A204.1 (cell line): Measurements from ENCODE around the gene DPP10.
A peak's percentile ranks its signal among the peaks of the same experiment; 100 is the strongest.
"Not testable (repeated sequence)": the region's sequence is repeated elsewhere in the genome, so short reads cannot be mapped to it uniquely, and the experiment has no call there.

ENCODE experiments used
- FAIRE-seq: peaks from 2 replicates; lab custom pipeline; 2012; peaks lifted over from hg19 to GRCh38; lab: Jason Lieb, UNC

Gene DPP10

DNA sequence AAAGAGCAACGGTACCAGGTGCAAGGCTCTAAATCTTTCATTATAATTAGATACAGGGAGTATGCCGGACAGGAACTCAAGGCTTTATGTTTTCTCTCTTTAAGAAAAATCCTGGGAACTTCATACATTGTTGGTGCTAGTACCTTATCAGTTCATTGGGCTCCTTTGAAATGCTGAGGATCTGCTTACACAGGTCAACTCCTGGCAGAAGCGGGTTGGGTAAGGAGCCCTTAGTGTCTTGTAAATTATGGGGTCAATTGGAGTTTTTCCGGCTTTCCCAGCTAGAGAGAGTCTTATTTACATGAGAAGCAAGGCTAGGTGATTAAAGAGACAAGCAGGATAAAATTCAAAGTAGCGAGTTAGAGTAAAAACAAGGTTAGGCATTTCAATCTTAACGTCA lies 998.3 kb downstream of the DPP10 start:
- not testable (repeated sequence) for FAIRE-seq

- FAIRE-seq = no peak
These were observed 1001.2 kb downstream of the DPP10 start for GRCh38 chr2:115443539-115444185.

DNA sequence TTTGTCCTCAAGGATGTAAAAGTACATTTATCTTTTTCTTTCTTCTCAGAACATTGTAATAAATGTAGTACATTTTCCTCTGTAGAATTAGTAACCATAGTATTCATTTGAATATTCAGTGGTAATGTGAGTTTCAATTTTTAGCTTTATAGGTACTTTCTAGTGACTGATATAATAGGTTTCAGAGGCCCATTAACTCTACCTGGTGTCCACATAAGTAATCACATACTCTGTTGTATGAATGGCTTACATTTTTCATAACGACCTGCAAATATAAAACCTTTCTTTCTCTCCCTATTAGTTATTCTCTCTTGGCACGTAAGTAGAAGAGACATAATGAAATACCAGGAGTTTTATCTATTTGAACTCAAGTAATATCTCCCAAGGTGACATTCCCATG lies 1017.6 kb downstream of the DPP10 start:
- no peak for FAIRE-seq

GRCh38 chr2:115480741-115481140 lies 1038.3 kb downstream of the DPP10 start:
- FAIRE-seq = no peak

- FAIRE-seq = peak; percentile 63
These were observed 1039.4 kb downstream of the DPP10 start for GRCh38 chr2:115481842-115482241.

- FAIRE-seq = no peak
These were observed 1041.2 kb downstream of the DPP10 start for GRCh38 chr2:115483666-115484065.

GRCh38 chr2:115484486-115484885 lies 1042.0 kb downstream of the DPP10 start:
- FAIRE-seq = no peak

DNA sequence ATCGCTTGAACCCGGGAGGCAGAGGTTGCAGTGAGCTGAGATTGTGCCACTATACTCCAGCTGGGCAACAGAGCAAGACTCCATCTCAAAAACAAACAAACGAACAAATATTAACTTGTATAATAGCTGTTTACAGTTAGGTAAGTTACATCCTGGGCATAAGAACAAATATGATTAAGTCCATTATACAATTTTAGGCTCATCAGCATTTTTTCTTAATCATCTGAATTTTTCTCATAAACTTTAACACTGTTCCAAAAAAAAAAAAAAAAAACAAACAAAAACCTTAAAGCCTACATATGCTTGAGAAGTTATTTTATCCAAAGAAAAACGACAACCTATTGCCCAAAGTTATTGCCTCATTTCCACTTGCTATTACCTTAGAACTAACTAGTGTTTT lies 1042.5 kb downstream of the DPP10 start:
- FAIRE-seq = no peak

DNA sequence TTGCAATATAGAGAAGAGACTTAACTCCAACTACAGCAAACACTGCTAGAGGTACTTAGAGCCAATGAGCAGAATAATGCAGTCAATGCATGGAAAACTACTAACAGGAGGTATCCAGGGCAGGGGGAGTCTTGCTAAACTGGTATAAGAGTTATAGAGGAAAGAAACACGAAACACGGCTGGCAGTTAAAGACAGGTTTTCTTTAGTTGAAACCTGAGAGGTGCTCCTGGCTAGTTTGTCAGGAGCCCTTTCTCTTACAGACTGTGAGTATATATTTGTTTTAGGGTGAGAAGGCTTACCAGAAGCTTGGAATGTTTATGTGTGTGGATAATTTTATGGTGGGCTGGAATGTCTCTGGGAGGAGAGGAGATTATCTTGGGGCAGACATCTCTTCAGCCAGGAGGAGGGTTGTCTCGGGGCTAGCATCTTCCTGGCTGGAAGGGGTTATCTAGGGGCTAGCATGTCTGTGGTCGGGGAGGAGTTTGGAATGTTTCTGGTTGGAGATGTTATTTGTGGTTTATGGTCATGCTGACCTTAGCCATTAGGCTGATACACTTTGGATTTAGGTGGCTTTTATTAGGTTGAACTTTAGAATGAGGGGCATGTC lies 1048.8 kb downstream of the DPP10 start:
- FAIRE-seq = no peak

GRCh38 chr2:115505331-115505730 lies 1062.9 kb downstream of the DPP10 start:
- no peak for FAIRE-seq

DNA sequence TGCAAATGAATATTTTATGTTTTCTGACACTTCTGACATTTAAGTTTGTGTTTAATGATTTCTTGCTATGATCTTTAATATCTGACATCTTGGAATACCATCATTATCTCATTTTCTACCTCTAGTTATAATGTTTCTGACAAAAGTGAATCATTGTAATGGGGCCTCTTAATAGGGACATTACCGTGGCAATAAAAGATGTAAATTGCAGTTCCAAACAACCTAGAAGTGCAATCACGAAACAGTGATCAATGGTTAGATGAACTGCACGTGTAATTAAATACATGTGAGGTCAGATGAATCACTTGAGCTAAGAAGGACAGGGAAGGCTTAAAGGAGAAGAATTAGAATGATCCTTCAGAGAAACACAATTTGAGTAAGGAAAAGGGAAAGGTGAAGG lies 1078.3 kb downstream of the DPP10 start:
- no peak for FAIRE-seq

DNA sequence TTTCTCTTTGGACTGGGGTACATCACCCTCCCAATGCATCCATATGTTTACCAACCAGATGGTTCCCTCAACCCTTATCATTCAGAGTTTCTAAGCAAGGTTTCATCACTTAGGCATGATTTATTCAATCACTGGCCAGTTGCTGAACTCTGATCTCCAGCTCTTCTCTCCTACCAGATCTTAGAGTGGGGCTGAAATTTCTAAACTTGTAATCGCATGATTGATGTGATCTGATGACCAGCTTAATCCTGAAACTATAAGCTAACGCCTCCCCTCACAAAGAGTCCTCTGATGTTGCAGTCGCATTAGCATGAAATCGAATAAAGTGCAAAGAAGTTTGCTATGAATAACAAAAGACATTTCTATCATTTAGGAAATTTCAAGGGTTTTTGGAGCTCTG lies 1082.0 kb downstream of the DPP10 start:
- FAIRE-seq = no peak

DNA sequence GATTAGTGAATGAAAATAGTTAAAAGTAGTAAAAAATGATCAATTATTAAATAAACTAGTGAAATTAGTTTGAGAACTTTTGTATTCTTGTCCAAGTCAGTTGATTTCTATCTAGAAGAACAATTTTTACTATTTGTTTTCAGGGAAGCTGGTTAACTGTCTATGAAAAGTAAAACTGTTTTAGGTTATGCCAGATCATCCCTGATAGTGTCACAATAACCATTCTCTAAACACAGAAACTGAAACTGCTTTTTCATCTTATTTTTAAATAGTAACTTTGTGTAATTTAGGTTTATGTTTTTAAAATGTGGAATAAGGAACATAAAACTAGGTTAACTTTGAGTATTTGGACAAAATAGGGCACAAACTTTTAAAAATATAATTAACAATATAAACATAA lies 1087.2 kb downstream of the DPP10 start:
- no peak for FAIRE-seq

DNA sequence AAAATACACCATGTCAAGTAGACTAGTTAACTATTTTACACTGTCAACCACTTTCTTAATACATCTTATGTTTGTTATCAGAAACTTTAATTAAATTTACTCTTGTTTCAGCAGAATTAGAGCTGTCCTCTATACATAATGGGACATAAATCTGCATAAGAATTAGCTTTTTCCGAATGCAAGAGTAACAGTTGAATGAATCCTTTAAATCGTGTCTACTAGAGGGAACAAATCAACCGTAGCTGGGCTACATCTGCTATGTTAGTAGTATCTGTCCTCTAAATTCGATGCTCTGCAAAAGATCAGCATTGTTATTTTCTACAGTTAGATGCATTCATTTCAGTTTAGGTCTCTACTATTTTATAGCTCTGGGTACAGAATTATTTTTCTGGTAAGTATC lies 1090.6 kb downstream of the DPP10 start:
- no peak for FAIRE-seq

- no peak for FAIRE-seq
These were observed 1099.4 kb downstream of the DPP10 start for GRCh38 chr2:115541814-115542213.

GRCh38 chr2:115542331-115542730 lies 1099.9 kb downstream of the DPP10 start:
- no peak for FAIRE-seq

DNA sequence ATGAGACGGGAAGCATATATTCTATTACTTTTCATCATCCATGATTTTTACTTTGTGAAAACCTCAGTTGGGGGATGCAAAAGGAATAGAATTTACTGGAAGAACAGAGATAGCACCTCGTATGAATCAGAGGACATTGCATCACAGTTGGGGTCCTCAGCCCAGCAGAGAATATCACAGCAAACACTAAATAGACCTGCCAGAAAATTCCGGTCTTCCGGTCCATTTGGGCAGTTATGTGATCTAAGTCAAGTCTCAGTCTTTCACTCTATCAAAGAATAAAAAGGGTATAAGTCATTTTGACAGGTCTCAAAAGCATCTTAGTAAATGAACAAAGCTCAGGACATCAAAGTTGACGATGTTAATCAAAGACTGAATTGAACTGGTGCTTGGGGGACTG lies 1100.6 kb downstream of the DPP10 start:
- FAIRE-seq = no peak

DNA sequence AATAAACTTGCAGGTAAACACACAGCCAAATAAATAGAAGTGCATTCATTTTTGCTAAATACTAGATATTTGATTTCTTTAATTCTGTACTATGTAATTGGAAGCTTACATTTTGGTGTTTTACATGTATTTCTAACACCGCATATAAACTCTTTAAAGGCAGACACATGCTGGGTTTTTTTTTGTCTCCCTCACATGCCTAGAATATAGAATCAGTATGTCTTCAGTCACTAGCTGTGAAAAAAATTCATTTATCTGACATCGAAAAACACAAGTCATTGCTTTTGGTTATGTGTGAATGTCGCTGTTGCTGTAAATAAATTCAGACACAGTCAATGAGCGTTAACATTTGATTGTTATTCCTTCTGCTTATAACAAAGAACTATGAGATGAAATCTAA lies 1101.0 kb downstream of the DPP10 start:
- FAIRE-seq = no peak

DNA sequence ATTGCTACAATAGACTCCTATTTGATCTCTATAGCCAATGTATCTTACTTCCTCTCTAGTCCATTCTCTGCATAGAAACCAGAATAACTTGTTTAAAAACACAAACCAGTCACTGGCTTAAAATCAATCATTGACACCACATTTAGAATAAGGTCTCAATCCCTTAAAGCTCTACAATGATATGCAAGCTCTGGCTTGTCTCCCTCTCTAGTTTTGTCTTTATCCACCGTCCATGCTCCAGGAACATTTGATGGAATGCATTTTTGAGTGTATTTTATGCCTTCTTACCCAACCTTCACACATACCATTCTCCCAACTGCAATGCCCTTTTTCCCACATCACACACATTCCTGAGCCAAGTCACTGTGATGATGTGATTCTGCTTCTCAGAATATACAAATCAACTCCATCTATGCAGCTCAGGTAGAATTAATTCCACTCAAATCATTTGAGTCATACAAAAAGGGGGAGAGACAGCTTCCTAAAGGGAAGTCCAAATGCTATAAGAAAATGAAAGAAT lies 1107.2 kb downstream of the DPP10 start:
- FAIRE-seq = no peak

DNA sequence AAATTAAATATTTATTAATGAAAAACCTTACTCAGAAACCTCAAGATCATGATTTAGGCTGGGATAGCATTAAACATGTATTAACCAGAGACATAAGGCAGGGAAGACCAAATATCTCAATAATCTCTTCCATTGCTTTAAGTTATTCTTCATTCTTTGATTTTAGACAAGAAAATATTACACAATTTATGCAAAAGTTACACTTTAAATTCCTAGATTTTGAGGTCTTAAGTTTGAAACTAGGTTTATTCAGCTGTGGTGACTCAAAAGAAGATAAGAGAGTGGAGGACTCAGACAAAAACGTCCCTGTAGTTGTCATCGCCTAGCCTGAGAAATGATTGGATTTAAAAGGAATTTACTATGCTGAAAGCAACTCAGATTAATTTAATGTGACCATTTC lies 1110.3 kb downstream of the DPP10 start:
- FAIRE-seq = no peak

DNA sequence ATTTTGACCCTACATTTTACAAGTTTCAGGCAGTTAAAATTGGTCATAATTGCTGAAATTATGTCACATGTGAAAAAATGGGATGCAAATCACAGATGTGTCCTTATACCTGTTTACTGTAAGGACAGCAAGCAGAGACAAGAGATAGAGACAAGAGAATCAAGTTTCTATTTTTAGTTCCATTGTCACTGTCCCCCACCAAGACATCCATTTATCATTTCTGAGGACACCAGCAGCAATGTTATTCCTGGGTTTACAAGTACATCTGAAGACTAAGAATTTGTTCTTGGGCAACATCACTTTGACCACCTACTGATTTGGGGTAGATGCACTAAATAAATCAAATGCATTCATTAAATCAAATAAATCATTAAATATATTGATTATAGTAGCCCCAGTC lies 1111.7 kb downstream of the DPP10 start:
- no peak for FAIRE-seq

- no peak for FAIRE-seq
These were observed 1116.3 kb downstream of the DPP10 start for GRCh38 chr2:115558725-115559124.

DNA sequence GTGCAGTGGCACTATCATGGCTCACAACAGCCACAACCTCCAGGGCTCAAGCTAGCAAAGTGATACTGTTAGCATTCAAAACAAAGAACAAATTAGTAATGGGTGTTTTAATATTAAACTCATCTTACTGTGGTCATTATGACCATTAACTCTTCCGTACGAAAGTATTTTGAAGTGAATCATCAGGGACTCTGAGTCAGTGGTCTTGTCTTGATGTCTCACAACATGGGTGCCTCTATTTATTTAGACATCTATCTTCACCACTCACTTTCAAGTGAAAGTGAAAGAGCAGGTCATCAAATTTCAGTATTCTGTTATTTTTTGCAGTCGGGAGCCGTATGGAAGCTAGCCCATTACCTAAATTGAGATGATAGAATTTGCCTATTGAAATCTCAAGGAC lies 1118.2 kb downstream of the DPP10 start:
- no peak for FAIRE-seq

- FAIRE-seq = no peak
These were observed 1126.2 kb downstream of the DPP10 start for GRCh38 chr2:115568643-115569042.
